HG02610 (cell line): ENCODE results near the gene SLC6A18.
"Not testable (repeated sequence)": the region's sequence is repeated elsewhere in the genome, so short reads cannot be mapped to it uniquely, and the experiment has no call there.

Experiments used
- ATAC-seq: cut with Tn5 transposase; IDR thresholded peaks from one replicate; pipeline ENCODE4 v1.9.1; 2021; ENCODE audit warnings: mild to moderate bottlenecking, moderate library complexity; ENCODE audit not compliant: unreplicated experiment

SLC6A18 gene

GRCh38 chr5:1284336-1284970, 59.3 kb downstream of the SLC6A18 start:
- not testable (repeated sequence) for ATAC-seq

DNA sequence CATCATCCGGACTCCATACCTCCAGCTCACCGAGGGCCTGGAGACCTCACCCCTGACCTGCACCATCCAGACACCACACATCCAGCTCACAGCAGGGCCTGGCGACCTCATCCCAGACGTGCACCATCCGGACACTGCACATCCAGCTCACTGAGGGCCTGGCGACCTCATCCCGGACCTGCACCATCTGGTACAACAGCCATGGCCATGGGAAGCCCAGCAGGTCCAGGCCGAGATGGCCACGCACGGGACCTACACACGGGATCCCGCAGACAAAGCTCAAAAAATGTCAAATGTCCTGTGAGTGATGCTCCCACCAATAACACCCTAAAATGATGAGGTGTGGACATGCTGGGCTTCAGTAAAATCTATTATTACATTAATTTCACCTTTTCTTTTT, 60.0 kb downstream of the SLC6A18 start:
- no peak for ATAC-seq

DNA sequence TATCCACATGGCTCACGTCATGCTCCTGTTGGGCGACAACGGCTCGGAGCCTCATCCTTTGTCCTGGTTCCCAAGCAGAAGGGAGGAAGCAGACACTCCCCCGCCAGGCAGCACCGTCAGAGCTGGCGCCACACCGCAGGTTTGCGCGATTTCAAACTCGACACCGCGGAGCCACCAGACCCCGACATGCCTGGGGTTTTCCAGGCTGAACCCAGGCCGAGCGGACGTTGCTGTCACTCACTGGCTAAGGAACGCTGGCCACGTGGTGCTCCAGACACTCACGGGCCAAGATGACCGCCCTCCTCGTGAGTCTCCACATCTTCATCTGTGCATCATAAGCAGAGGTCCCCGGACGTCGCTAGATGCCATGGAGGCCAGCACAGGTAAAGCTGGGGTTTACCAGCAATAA, 60.7 kb downstream of the SLC6A18 start:
- no peak for ATAC-seq

DNA sequence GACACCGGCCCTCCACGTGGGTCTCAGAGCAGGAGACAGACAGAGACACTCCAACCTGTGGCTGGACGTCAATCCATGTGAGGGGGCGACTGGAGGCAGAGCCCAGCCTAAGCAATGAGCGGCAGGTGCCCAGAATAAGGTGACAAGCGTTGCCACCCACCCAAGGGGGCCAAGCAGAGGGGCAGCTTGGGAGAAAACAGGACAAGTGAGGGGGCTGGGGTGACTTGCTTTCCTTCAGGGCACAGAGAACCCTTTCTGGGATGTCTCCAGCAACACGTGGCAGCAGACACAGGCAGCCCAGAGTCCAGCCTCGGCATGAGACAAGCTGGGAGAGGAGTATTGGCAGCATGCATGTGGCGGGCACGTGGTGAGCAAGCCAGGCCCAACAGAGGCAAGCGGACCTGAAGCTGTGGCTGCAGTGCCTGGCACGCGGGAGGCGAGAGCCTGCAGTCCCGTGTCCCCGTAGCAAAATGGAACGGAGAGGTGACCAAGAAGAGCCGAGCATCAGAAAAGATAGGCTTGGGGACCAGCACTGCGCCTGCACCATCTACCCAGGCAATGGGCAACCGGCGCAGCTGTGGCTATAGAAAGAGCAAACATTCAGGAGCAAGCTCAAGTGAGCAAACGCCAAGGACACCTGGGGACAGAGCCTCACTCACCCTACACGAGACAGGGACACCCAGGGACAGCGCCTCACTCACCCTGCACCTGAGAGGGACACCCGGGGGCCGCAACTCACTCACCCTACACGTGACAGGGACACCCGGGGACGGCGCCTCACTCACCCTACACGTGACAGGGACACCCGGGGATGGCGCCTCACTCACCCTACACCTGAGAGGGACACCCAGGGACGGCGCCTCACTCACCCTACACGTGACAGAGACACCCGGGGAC, 63.5 kb downstream of the SLC6A18 start:
- no peak for ATAC-seq

DNA sequence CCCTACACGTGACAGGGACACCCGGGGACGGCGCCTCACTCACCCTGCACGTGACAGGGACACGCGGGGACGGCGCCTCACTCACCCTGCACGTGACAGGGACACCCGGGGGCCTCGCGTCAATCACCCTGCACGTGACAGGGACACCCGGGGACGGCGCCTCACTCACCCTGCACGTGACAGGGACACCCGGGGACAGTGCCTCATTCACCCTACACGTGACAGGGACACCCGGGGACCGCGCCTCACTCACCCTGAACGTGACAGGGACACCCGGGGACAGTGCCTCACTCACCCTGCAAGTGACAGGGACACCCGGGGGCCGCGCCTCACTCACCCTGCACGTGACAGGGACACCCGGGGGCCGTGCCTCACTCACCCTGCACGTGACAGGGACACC, 64.4 kb downstream of the SLC6A18 start:
- not testable (repeated sequence) for ATAC-seq

- ATAC-seq, result not testable (repeated sequence)
Observed at GRCh38 chr5:1290956-1291355, 65.8 kb downstream of the SLC6A18 start.

GRCh38 chr5:1291611-1292080, 66.5 kb downstream of the SLC6A18 start:
- ATAC-seq, result no peak

DNA sequence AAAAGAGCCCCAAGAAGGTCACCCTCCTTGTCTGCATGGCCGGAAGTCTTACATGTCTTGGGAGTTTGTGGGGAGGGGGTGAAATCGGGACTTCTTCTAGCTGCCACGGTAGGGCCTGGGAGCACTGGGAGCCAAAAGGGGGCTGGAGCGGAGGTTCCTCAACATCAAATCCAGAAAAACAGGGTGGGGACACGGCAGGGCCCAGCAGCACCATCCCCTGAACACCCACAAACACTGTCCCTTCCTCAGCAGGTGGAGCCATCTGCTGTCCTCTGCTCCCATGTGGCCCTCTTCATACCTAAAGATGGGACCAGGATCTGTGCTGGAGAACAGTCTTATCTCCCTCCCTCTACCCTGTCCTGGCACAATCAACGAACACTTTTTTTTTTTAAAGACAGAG, 67.0 kb downstream of the SLC6A18 start:
- ATAC-seq, result no peak

- ATAC-seq, result no peak
Observed at GRCh38 chr5:1292846-1293415, 67.8 kb downstream of the SLC6A18 start.

- ATAC-seq, result no peak
Observed at GRCh38 chr5:1293416-1294205, 68.4 kb downstream of the SLC6A18 start.

- ATAC-seq, result no peak
Observed at GRCh38 chr5:1294206-1294834, 69.1 kb downstream of the SLC6A18 start.

DNA sequence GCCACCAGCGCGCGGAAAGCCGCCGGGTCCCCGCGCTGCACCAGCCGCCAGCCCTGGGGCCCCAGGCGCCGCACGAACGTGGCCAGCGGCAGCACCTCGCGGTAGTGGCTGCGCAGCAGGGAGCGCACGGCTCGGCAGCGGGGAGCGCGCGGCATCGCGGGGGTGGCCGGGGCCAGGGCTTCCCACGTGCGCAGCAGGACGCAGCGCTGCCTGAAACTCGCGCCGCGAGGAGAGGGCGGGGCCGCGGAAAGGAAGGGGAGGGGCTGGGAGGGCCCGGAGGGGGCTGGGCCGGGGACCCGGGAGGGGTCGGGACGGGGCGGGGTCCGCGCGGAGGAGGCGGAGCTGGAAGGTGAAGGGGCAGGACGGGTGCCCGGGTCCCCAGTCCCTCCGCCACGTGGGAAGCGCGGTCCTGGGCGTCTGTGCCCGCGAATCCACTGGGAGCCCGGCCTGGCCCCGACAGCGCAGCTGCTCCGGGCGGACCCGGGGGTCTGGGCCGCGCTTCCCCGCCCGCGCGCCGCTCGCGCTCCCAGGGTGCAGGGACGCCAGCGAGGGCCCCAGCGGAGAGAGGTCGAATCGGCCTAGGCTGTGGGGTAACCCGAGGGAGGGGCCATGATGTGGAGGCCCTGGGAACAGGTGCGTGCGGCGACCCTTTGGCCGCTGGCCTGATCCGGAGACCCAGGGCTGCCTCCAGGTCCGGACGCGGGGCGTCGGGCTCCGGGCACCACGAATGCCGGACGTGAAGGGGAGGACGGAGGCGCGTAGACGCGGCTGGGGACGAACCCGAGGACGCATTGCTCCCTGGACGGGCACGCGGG, 69.9 kb downstream of the SLC6A18 start, which contains the start of gene TERT:
Gene TERT (minus strand): TSS at position 234 of the 815 bp plus-strand sequence. CDS start 79 bp downstream, at position 155.
- no peak for ATAC-seq

GRCh38 chr5:1295650-1296037, 70.5 kb downstream of the SLC6A18 start:
- no peak for ATAC-seq
